Skeletal muscle tissue (tissue), 4 donors: Measurements from ENCODE around the gene LRFN3. TPM values are rescaled to one million over a fixed set of nuclear protein-coding genes. Genes with fewer than 3 reads are reported as not detected.
"Not testable (repeated sequence)": the region's sequence is repeated elsewhere in the genome, so short reads cannot be mapped to it uniquely, and the experiment has no call there.

Source experiments
- H3K27ac ChIP-seq: one replicate; pipeline ENCODE4 v1.7.0; 2013; ENCODE audit warnings: mild to moderate bottlenecking, low read depth, low read length, inconsistent platforms
- H3K27me3 ChIP-seq, 3 donors: one replicate each; pipeline ENCODE4 v1.7.0; 2013; ENCODE audit warnings: low read length in 3 of 3; ENCODE audit not compliant: control insufficient read depth in 3 of 3, insufficient read depth in 3 of 3
- H3K36me3 ChIP-seq, 3 donors: one replicate each; pipeline ENCODE4 v1.7.0; 2013; ENCODE audit warnings: low read length in 3 of 3; ENCODE audit not compliant: control insufficient read depth in 3 of 3, insufficient read depth in 3 of 3
- H3K4me1 ChIP-seq, 3 donors: one replicate each; pipeline ENCODE4 v1.7.0; 2013; ENCODE audit warnings: low read length in 3 of 3, mild to moderate bottlenecking in 3 of 3; ENCODE audit not compliant: control insufficient read depth in 3 of 3, insufficient read depth in 3 of 3
- H3K4me3 ChIP-seq, 3 donors: one replicate each; pipeline ENCODE4 v1.7.0; 2013; ENCODE audit warnings: low read length in 3 of 3
- H3K9ac ChIP-seq, 3 donors: one replicate each; pipeline ENCODE4 v1.7.0; 2013; ENCODE audit warnings: low read length in 3 of 3, mild to moderate bottlenecking in 3 of 3, moderate library complexity in 2 of 3, low read depth in 1 of 3
- H3K9me3 ChIP-seq, 3 donors: one replicate each; pipeline ENCODE4 v1.7.0; 2013; ENCODE audit warnings: low read length in 3 of 3; ENCODE audit not compliant: control insufficient read depth in 3 of 3
- total RNA-seq: library from RNA; depleted of rRNA; stranded (reverse); fragments of >200 nt; gene quantifications from one replicate; pipeline ENCODE4 v1.2.3, GENCODE V29; 2014
- donor health status: Osteomylitis.

Gene LRFN3
- total RNA-seq, 1 donor from 2014 or later, result 0.52 TPM

DNA sequence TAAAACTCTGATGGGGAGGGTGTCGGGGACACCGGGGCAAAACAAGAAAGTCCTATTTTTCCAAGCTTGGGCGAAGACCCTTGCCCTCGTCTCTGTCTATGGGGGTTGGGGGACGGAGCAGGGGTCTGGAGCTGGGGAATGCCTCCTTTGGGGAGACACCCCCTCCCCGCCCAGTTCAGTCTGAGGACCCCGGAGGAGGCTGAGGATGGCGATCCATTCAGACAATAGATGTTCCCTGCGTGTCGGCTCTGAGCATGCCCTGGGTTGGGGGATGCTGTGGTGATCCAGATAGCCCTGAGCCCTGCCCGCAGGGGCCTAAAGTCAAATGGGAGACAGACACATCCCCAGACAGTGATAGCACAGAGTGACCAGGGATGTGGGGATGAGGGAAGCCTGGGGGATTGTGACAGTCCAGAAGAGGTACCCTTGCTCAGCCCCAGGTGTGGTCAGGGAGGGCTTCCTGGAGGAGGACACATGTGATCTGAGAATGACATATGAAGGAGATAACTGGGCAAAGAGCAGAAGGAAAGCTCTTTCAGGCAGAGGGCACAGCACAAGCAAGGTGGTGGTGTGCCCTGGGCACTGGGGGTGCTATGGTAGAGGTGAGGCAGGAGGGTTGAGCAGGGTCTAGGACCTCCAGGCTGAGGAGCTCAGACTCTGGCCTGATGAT lies 9.1 kb downstream of the LRFN3 start:
- no peaks in the 10 kb centered on the region for H3K4me1 ChIP-seq
- no peaks in the 10 kb centered on the region for H3K27me3 ChIP-seq
- no peak overlapping the region for H3K4me3 ChIP-seq
- no peaks in the 10 kb centered on the region for H3K9me3 ChIP-seq
- H3K36me3 ChIP-seq, result peaks cover 0 to 19% (median 15%) of the 10 kb centered on the region in 3 donors
- no peak overlapping the region for H3K9ac ChIP-seq
- H3K27ac ChIP-seq, result no peak overlapping the region

- H3K9ac ChIP-seq, result no peak overlapping the region
- no peaks in the 10 kb centered on the region for H3K27me3 ChIP-seq
- H3K9me3 ChIP-seq, result no peaks in the 10 kb centered on the region
- peaks cover 0 to 19% (median 11%) of the 10 kb centered on the region in 3 donors for H3K36me3 ChIP-seq
- no peaks in the 10 kb centered on the region for H3K4me1 ChIP-seq
- H3K4me3 ChIP-seq, result no peak overlapping the region
- H3K27ac ChIP-seq, result no peak overlapping the region
Observed at GRCh38 chr19:35946203-35946602, 10.0 kb downstream of the LRFN3 start.

- H3K9me3 ChIP-seq, result no peaks in the 10 kb centered on the region
- no peak overlapping the region for H3K9ac ChIP-seq
- peaks cover 0 to 2% (median 0%) of the 10 kb centered on the region in 3 donors for H3K27me3 ChIP-seq
- H3K27ac ChIP-seq, result no peak overlapping the region
- H3K36me3 ChIP-seq, result peaks cover 0 to 9% (median 6%) of the 10 kb centered on the region in 3 donors
- no peak overlapping the region for H3K4me3 ChIP-seq
- no peaks in the 10 kb centered on the region for H3K4me1 ChIP-seq
Observed at GRCh38 chr19:35949131-35949530, 13.0 kb downstream of the LRFN3 start.

DNA sequence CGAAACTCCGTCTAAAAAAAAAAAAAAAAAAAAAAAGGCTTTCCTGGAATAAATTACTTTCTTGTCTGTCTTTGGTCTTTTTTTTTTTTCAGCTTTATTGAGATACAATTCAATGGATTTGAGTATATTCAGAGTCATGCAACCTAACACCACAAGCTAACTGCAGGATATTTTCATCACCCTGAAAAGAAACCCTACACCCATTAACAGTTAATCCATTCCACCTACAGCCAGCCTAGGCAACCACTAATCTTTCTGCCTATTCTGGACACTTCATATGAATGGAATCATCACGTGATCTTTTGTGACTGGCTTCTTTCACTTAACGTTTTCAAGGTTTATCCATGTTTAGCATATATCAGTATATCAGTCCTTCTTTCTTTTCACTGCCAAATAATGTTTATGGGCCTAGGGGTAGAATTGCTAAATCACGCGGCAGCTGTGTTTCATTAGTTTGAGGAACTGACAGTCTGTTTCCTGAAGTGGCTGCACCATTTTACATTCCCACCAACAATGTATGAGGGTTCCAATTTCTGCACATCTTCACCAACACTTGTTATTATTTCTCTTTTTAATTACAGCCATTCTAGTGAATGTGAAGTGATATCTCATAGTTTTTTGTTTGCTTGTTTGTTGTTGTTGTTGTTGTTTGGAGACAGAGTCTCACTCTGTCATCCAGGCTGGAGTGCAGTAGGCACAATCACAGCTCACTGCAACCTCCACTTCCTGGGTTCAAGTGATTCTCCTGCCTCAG lies 19.9 kb downstream of the LRFN3 start:
- H3K27ac ChIP-seq, result no peak overlapping the region
- no peaks in the 10 kb centered on the region for H3K36me3 ChIP-seq
- peaks cover 0 to 7% (median 0%) of the 10 kb centered on the region in 3 donors for H3K4me1 ChIP-seq
- no peak overlapping the region for H3K9ac ChIP-seq
- no peak overlapping the region for H3K4me3 ChIP-seq
- peaks cover 31 to 43% (median 34%) of the 10 kb centered on the region in 3 donors for H3K27me3 ChIP-seq
- H3K9me3 ChIP-seq, result no peaks in the 10 kb centered on the region

DNA sequence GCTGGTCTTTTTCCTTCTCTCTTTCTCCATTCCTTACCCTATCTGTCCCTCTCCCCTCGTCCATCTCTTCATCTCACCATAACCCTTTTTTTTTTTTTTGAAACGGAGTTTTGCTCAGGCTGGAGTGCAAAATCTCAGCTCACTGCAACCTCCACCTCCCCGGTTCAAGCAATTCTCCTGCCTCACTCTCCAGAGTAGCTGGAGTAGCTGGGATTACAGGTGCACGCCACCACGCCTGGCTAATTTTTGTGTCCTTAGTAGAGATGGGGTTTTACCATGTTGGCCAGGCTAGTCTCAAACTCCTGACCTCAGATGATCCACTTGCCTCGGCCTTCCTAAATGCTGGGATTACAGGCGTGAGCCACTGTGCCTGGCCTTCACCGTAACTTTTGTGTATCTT lies 21.2 kb downstream of the LRFN3 start:
- H3K36me3 ChIP-seq, H3K9me3 ChIP-seq, H3K4me3 ChIP-seq, H3K27ac ChIP-seq, H3K4me1 ChIP-seq, H3K9ac ChIP-seq: not testable (repeated sequence)
- H3K27me3 ChIP-seq, result peaks cover 34 to 46% (median 36%) of the 10 kb centered on the region in 3 donors

- no peak overlapping the region for H3K4me3 ChIP-seq
- no peak overlapping the region for H3K27ac ChIP-seq
- peaks cover 34 to 47% (median 36%) of the 10 kb centered on the region in 3 donors for H3K27me3 ChIP-seq
- peaks cover 0 to 7% (median 0%) of the 10 kb centered on the region in 3 donors for H3K4me1 ChIP-seq
- H3K9me3 ChIP-seq, result no peaks in the 10 kb centered on the region
- no peak overlapping the region for H3K9ac ChIP-seq
- no peaks in the 10 kb centered on the region for H3K36me3 ChIP-seq
Observed at GRCh38 chr19:35958660-35959039, 22.5 kb downstream of the LRFN3 start.

- H3K27me3 ChIP-seq, result peaks cover 34 to 49% (median 36%) of the 10 kb centered on the region in 3 donors
- no peak overlapping the region for H3K9ac ChIP-seq
- no peak overlapping the region for H3K4me3 ChIP-seq
- no peaks in the 10 kb centered on the region for H3K9me3 ChIP-seq
- peaks cover 0 to 7% (median 0%) of the 10 kb centered on the region in 3 donors for H3K4me1 ChIP-seq
- H3K36me3 ChIP-seq, result no peaks in the 10 kb centered on the region
- no peak overlapping the region for H3K27ac ChIP-seq
Observed at GRCh38 chr19:35959040-35959967, 23.1 kb downstream of the LRFN3 start.

GRCh38 chr19:35959968-35960320 lies 23.8 kb downstream of the LRFN3 start:
- H3K36me3 ChIP-seq, result no peaks in the 10 kb centered on the region
- H3K4me3 ChIP-seq, result no peak overlapping the region
- H3K27me3 ChIP-seq, result peaks cover 34 to 49% (median 36%) of the 10 kb centered on the region in 3 donors
- H3K4me1 ChIP-seq, result peaks cover 0 to 7% (median 0%) of the 10 kb centered on the region in 3 donors
- no peaks in the 10 kb centered on the region for H3K9me3 ChIP-seq
- no peak overlapping the region for H3K9ac ChIP-seq
- no peak overlapping the region for H3K27ac ChIP-seq

DNA sequence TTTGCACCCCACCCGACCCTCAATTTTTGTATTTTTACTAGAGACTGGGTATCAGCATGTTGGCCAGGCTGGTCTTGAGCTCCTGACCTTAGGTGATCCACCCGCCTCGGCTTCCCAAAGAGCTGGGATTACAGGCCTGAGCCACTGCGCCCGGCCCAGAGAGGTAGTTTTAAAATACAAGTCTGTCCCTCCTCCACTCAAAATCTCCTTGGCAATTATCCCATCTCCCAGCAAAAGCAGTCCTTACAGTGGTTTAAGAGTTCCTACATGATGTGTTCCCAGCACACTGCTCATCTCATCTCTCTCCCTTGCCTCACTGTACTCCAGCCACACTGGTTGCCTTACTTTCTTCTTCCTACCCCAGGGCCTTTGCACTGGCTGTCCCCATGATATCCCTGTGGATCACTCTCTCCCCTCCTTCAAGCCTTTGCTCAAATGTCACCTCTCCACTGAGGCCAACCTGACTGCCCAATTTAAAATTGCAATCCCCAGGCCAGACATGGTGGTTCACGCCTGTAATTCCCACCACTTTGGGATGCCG lies 24.3 kb downstream of the LRFN3 start:
- H3K4me1 ChIP-seq, result peaks cover 0 to 7% (median 0%) of the 10 kb centered on the region in 3 donors
- H3K9ac ChIP-seq, result no peak overlapping the region
- H3K36me3 ChIP-seq, result no peaks in the 10 kb centered on the region
- H3K4me3 ChIP-seq, result no peak overlapping the region
- H3K27ac ChIP-seq, result no peak overlapping the region
- no peaks in the 10 kb centered on the region for H3K9me3 ChIP-seq
- peaks cover 34 to 49% (median 36%) of the 10 kb centered on the region in 3 donors for H3K27me3 ChIP-seq
